Measurements from ENCODE around the gene DRG2. TPM values are rescaled to one million over a fixed set of nuclear protein-coding genes. Genes with fewer than 3 reads are reported as not detected.

The DRG2 gene
- total and polyA plus RNA-seq, 2 of the 8 experiments (the other 6 are each of a cell fraction or from before 2014, with no cell fraction given), result 44.6 to 47.8 TPM

DNA sequence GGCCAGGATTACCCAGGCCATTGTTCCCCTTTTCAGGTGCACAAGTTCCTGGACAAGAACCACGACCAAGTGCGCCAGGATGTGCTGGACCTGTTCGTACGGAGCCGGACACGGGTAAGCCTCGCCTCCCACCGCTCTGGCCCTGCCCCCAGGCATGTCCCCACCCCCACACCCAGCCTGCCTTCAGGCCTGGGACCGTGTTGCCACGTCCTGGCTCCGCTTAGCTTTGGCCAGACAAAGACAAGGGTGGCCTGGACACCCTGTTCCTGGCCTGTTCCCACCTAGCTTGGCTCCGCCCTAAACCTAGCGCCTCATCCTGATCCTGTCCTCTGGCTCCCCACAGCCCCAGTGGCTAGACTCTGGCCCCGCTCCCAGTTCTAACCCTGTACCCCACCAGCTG lies 51.8 kb downstream of the DRG2 start:
- Histone ChIP-seq H3K23ac (ENCODE audit: insufficient read length) (no peak overlapping the region), H3K4me1 (replicated peaks in 1 of 4; ENCODE audit: control insufficient read depth in 3 of 4, insufficient read depth in 4 of 4, low read length in 3 of 4) (peaks cover 0 to 16% (median 6%) of the 10 kb centered on the region in 4 experiments; a peak in 5 of 7 replicates), H4K20me1 (replicated peaks in 1 of 2; ENCODE audit: control insufficient read depth in 1 of 2, insufficient read depth in 2 of 2, low read length in 2 of 2) (peaks cover 0 to 2% of the 10 kb centered on the region in 2 experiments), H3K56ac (replicated peaks; ENCODE audit: insufficient read length, low read depth, low read length) (no peak overlapping the region), H3K27me3 (replicated peaks in 1 of 4; ENCODE audit: control insufficient read depth in 3 of 4, extremely low read depth in 1 of 4, insufficient read depth in 3 of 4, low read length in 3 of 4) (no peaks in the 10 kb centered on the region; a peak in 2 of 7 replicates), H4K91ac (replicated peaks; ENCODE audit: insufficient read length, low read length) (no peak overlapping the region), H3K9ac (replicated peaks in 1 of 4; ENCODE audit: extremely low read depth in 1 of 4, low read depth in 3 of 4, low read length in 3 of 4) (no peak overlapping the region), H3K4me2 (ENCODE audit: insufficient read depth in 1 of 2, low read depth in 2 of 2, low read length in 2 of 2) (no peak overlapping the region), H2BK12ac (ENCODE audit: low read depth, low read length) (no peak overlapping the region), H3K27ac (ENCODE audit: low read depth, low read length) (no peak overlapping the region), H3K18ac (ENCODE audit: extremely low read depth, low read length) (no peak overlapping the region), H2AFZ (ENCODE audit: low read length) (no peak overlapping the region), H4K8ac (ENCODE audit: extremely low read depth, insufficient read depth, low read length) (no peak overlapping the region), H3K23me2 (ENCODE audit: low read depth, low read length) (no peaks in the 10 kb centered on the region), H2BK120ac (replicated peaks; ENCODE audit: low read depth, low read length) (no peak overlapping the region), H2BK15ac (ENCODE audit: low read length) (0 out of 2 replicates have a peak overlapping the region, but pooled peaks have one; percentile 61), H3K4ac (replicated peaks; ENCODE audit: insufficient read length, low read depth, low read length) (no peak overlapping the region), H2BK5ac (ENCODE audit: low read depth, low read length) (no peak overlapping the region), H3K36me3 (ENCODE audit: control insufficient read depth in 2 of 4, insufficient read depth in 4 of 4, low read length in 3 of 4) (no peaks in the 10 kb centered on the region), H3K79me1 (ENCODE audit: low read depth, low read length) (no peaks in the 10 kb centered on the region), H3K14ac (ENCODE audit: insufficient read length) (no peak overlapping the region), H3K4me3 (ENCODE audit: extremely low read depth in 1 of 4, insufficient read depth in 2 of 4, low read depth in 3 of 4, low read length in 4 of 4) (no peak overlapping the region), H3K79me2 (ENCODE audit: control insufficient read depth in 1 of 2, insufficient read depth in 2 of 2, low read length in 2 of 2) (no peaks in the 10 kb centered on the region), H2AK5ac (ENCODE audit: low read depth, low read length) (no peak overlapping the region), H2BK20ac (ENCODE audit: low read length) (no peak overlapping the region), H4K5ac (ENCODE audit: insufficient read length, low read depth, low read length) (no peak overlapping the region), H3K9me3 (ENCODE audit: insufficient read depth in 2 of 2, low read depth in 1 of 2, low read length in 1 of 2) (no peaks in the 10 kb centered on the region)
- DNase-seq (ENCODE audit: low read depth in 1 of 2, low spot score in 2 of 2) (no peak), FAIRE-seq (no peak)
- ChIA-PET CTCF (ENCODE audit: partially characterized antibody) (interaction anchor here (0.6 to 10.9 kb wide), 17 partner anchors 9 to 183 kb away, joined by 3 to 141 read pairs (median 9); partner anchors contain the start of gene ALKBH5), POLR2A (ENCODE audit: partially characterized antibody) (interaction anchor here (1.2 to 2.9 kb wide), 4 partner anchors 35 to 61 kb away, joined by 3 to 10 read pairs (median 4); partner anchors contain the start of gene ALKBH5)
- WGBS, 2 experiments (ENCODE audit: extremely low coverage in 1 of 2, insufficient coverage in 1 of 2, insufficient read length in 1 of 2, insufficient replicate concordance in 2 of 2, low coverage in 1 of 2, low lambda C conversion rate in 2 of 2, missing lambda C conversion rate in 1 of 2), result 85% methylated on average over 10 of the region's 14 CpGs; no CpG with 5 or more reads in 1 of the 2 experiments
- TF ChIP-seq BACH1 (IDR thresholded peaks at IDR 0.05; ENCODE audit: low read length) (no peak), KDM1A (IDR thresholded peaks at IDR 0.05; ENCODE audit: borderline replicate concordance, low read length) (no peak), CHD2 (IDR thresholded peaks at IDR 0.05; ENCODE audit: low read length) (no peak)
- TF ChIP-seq, protein P1, sequence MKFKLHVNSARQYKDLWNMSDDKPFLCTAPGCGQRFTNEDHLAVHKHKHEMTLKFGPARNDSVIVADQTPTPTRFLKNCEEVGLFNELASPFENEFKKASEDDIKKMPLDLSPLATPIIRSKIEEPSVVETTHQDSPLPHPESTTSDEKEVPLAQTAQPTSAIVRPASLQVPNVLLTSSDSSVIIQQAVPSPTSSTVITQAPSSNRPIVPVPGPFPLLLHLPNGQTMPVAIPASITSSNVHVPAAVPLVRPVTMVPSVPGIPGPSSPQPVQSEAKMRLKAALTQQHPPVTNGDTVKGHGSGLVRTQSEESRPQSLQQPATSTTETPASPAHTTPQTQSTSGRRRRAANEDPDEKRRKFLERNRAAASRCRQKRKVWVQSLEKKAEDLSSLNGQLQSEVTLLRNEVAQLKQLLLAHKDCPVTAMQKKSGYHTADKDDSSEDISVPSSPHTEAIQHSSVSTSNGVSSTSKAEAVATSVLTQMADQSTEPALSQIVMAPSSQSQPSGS (IDR thresholded peaks at IDR 0.05; ENCODE audit: low read length), result no peak
